Kidney capillary endothelial cell (primary cell): Measurements from ENCODE around the gene SLC25A6.
"Not testable (repeated sequence)": the region's sequence is repeated elsewhere in the genome, so short reads cannot be mapped to it uniquely, and the experiment has no call there.

Source experiments
- DNase-seq: peaks from one replicate; pipeline ENCODE4 v3.0.0-alpha.2; 2018; ENCODE audit warnings: low spot score

The SLC25A6 gene

GRCh38 chrX:1354036-1355019, 37.6 kb downstream of the SLC25A6 start:
- DNase-seq = no peak

GRCh38 chrX:1351981-1352714, 39.8 kb downstream of the SLC25A6 start:
- no peak for DNase-seq

- not testable (repeated sequence) for DNase-seq
These were observed 42.3 kb downstream of the SLC25A6 start for GRCh38 chrX:1349606-1350005.

- no peak for DNase-seq
These were observed 50.2 kb downstream of the SLC25A6 start for GRCh38 chrX:1341545-1342184.

- DNase-seq = no peak
These were observed 54.7 kb downstream of the SLC25A6 start for GRCh38 chrX:1336948-1337779.

GRCh38 chrX:1336331-1336943, 55.5 kb downstream of the SLC25A6 start, which contains the start of gene IL3RA:
Gene IL3RA (plus strand): TSS chrX:1336785. CDS start chrX:1341766, 4,981 bp downstream.
- DNase-seq = peak; percentile 41
